Hematopoietic multipotent progenitor cell (in vitro differentiated cells): ENCODE results near the gene MAST4. TPM values are rescaled to one million over a fixed set of nuclear protein-coding genes. Genes with fewer than 3 reads are reported as not detected.
"Not testable (repeated sequence)": the region's sequence is repeated elsewhere in the genome, so short reads cannot be mapped to it uniquely, and the experiment has no call there.

Experiments used
- DNase-seq, 3 donors: peaks; one replicate each; pipeline ENCODE4 v3.0.0-alpha.2; 2011 to 2015; ENCODE audit warnings: low read depth in 2 of 3, low spot score in 2 of 3
- total RNA-seq: library from RNA; depleted of rRNA; stranded (reverse); fragments of >200 nt; gene quantifications from one replicate; pipeline ENCODE4 v1.2.3, GENCODE V29; 2012

MAST4 gene
- total RNA-seq, 1 donor: 19.9 TPM

GRCh38 chr5:67098656-67099055, 502.5 kb downstream of the MAST4 start:
- no peak for DNase-seq

- DNase-seq: no peak
Observed at GRCh38 chr5:67100301-67100700, 504.1 kb downstream of the MAST4 start.

- DNase-seq: no peak
Observed at GRCh38 chr5:67102708-67103107, 506.5 kb downstream of the MAST4 start.

GRCh38 chr5:67104859-67105258, 508.7 kb downstream of the MAST4 start:
- DNase-seq: no peak

DNA sequence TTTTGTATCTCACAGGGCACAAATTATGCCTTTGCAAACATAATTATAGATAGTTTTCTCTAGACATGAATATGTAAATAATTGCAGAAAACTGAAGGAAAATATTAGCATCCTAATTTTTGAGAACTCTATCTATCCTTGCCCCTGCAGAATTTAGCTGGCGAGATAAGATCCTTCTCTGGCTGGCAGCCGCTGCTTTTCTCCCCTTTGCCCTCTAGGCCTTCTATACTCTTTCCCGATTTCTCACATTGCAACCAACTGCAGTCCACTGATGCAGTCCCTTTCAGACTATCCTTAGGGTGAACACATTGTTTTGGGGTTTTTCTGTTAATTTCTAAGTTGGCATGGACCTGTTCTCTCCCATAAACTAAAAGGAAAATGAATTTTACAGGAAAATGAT, 509.1 kb downstream of the MAST4 start:
- no peak for DNase-seq

DNA sequence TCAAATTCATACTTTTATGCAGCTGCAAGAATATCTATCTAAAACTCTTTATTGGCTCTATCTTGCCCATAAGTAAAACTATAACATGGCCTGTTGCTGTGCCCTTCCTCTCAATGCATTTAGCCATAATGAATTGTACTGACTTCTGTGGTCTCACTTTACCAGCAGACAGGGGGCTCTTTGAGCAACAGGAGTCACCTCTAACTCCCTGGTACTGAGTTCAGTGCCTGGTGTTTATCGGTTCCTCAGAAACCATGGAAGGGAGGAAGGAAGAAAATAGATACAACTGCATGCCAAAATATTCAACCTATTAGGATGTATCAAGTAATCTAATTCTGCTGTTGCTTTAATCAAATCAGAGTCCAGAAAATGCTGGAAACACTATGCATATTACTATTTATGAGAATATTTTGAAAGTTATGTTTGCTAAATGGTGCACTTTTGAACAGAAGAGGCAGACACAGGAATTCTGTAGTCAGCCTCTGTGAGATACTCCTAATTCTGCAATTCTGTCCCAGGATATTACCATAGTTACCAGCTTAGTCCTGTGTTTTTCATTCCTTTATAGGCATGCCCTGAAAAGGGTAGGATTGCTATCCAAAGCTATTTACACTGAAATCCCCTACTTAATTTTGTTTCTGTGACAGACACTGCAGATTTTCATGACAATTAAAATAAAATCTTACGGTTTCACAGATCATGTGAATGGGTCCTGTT, 510.6 kb downstream of the MAST4 start:
- no peak for DNase-seq

GRCh38 chr5:67111779-67112178, 515.6 kb downstream of the MAST4 start:
- DNase-seq: no peak

DNA sequence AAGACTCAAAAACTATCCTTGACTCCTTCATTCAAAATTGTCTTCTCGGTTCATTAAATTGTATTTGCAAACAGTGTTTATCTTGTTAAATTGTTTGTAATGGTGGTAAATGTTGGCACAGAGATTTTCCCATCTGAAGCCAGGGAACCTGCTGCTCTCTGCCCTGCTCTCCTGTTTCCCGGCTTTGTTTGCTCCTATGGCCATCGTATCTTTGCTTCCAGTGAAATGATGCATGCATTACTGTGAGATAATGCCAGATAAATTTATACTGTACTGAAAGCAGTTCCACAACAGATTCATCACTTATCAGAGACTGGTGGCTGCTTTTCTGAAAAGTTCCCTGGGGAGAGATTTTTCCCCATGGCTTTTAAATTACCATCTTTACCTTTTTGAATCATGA, 519.1 kb downstream of the MAST4 start:
- DNase-seq: no peak

- DNase-seq: no peak
Observed at GRCh38 chr5:67115817-67116216, 519.6 kb downstream of the MAST4 start.

DNA sequence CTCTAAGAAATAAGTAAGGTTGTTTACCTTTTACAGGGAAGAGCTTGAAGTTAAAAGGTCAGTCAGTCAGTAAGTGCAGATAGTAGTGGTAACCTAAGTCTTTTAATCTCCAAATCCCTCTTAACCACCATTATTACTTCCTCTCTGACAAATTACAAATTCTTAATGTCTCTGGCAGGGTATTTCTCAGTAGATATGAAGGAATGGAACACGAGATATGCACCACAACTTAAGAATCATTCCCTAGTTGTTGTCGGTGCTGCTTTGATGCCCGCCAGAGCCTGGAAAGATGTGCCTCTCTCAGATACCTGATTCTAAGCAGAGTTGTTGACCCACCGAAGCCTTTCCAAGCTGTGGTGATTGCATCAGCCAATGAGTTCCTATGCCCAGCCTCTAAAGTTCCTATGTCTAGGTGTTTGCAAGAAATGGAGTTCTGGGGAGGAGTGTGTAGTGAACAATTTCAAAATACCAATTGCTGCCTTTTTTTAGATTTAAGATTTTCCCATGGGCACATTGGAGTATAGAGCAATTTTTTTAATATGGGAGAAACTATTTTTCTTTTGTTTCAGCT, 521.9 kb downstream of the MAST4 start:
- no peak for DNase-seq

DNA sequence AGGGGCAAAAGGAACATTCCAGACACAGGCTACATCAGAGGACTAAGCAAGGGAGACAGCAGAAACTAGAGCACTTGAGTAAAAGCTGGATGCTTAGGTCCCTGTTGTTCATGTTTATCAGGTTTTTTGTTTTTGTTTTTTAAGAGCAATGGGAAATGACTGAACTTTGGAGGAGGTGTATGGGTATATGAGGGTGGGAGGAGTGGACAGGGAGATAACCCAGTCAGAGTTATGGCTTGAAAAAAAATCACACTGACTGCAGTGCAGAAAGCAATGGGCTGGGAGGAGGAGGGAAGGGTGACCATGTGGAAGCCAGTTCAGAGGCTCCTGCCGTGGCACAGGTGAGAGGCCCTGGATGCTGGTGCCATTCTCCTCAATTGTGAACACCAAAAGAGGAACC, 522.8 kb downstream of the MAST4 start:
- no peak for DNase-seq

- no peak for DNase-seq
Observed at GRCh38 chr5:67120032-67120431, 523.8 kb downstream of the MAST4 start.

GRCh38 chr5:67123819-67124218, 527.6 kb downstream of the MAST4 start:
- no peak for DNase-seq

GRCh38 chr5:67124556-67124955, 528.4 kb downstream of the MAST4 start:
- no peak for DNase-seq

DNA sequence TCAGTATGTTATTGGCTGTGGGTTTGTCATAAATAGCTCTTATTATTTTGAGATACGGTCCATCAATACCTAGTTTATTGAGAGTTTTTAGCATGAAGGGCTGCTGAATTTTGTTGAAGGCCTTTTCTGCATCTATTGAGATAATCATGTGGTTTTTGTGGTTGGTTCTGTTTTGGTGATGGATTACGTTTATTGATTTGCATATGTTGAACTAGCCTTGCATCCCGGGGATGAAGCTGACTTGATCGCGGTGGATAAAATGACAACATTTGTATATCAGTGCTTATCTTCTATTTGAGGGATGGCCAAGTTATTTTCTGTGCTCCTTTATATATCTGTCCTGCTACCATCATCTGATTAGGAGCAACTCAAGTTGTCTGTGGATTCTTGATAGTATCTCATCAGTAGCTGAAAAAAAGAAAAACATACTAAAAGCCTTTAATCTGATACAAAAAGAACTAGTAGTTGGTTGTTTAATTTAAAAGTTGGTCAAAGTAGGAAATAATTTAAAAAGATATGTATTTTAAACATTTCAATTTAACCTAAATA, 531.2 kb downstream of the MAST4 start:
- not testable (repeated sequence) for DNase-seq

DNA sequence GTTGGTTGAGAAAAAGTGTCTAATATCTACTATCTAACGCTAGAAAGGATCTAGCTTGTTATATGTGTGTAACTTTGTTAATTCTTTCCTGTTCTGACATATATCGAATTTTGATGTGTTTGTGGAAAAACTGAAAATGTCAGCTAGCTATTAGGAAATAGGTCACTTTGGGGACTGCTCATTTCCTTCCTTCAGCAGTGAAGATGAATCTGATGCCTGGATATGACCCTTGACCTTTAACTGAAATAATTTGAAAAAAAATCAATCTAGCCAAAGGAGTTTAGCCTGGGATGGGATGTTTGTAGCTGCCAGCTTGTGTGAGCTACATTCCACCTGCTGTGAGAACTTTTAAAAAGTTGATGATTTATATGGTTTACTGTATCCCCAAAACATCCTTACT, 533.6 kb downstream of the MAST4 start:
- no peak for DNase-seq

DNA sequence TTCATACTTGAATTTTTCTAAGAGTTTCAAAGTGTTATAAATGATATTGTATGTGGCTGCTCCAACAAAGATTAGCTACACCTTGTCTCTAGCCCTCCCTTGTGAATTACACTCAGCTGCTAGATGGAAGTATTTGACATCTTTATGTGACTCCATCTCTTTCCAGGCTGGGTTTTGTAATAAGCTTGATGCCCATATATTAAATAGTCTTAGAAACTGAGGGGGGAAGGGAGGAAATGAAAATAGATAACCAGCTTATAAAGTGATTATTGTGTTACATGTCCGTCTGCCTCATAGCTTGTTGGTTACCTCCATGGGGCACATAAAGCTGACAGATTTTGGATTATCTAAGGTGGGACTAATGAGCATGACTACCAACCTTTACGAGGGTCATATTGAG, 537.0 kb downstream of the MAST4 start:
- no peak for DNase-seq

- DNase-seq: no peak
Observed at GRCh38 chr5:67133776-67134175, 537.6 kb downstream of the MAST4 start.

DNA sequence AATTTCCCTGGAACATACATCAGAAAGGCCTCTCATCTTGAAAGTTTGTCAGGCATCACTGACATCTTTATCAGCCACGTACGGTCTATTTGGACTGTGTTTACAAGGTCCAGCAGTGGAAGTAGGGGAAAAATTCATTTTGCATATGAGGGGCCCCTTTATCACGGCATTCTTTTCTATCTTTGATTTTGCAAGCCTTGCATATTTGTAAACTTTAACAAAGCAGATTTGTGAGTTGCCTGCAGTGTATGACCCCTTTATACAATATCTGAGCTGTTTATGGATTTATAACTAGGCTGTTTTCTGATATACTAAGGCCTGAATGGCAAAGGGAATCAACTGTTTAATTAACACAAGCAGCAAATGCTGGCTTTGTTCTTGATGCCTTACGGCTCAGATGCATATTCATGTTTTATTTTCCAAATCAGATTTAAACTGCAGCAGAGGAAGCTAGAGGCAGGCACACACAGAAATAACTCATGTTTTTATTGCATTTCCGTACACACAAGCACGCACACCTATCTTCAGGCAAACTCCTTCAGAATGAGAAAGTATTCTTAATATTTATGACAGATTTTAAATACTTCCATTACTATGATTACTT, 539.3 kb downstream of the MAST4 start:
- DNase-seq: no peak

GRCh38 chr5:67139030-67139429, 542.8 kb downstream of the MAST4 start:
- DNase-seq: no peak

DNA sequence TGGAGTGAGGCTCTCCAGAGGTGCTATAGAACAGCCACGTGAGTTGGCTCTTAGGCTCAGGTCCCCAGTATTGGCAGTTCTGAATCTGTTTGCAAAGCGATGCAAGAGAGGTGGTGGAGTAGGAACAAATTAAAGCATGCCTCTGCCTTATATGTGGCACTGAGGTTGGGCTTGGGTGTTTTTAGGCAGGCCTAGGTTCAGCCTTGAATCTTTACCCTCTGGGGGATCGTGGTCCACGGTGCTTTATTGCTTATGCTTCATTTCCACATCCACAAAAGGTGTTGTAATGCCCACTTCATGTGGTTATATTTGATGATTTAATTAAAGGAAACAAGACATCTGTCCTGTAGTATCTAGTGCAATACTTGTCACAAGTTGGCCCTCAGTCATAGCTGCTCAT, 544.2 kb downstream of the MAST4 start:
- no peak for DNase-seq

DNA sequence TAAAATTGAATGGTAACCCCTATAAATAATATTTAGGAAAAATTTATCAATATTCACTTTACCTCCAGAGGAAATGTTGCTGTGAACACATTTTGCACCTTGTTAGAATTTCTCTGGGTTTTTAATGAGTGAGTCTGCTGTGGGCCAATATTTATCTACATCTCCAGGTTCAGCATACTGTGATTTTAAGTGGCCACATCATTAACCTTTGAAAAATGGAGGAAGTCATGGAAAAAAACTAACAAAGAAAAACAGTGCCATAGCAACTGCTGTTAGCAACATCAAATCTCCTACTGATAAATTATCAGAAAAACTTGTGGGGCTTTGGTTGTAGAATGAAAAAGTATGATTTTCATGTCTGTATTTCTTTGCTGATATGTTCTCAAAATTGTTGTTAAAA, 545.5 kb downstream of the MAST4 start:
- peak in 1 of 3 donors; percentile 6 for DNase-seq
